Measurements from ENCODE around the gene MYL3. TPM values are rescaled to one million over a fixed set of nuclear protein-coding genes. Genes with fewer than 3 reads are reported as not detected.
A peak's percentile ranks its signal among the peaks of the same experiment; 100 is the strongest.
"Not testable (repeated sequence)": the region's sequence is repeated elsewhere in the genome, so short reads cannot be mapped to it uniquely, and the experiment has no call there.

Gene MYL3
- total RNA-seq, 2 donors from 2014 or later, result 1.9 TPM; not detected in 1

DNA sequence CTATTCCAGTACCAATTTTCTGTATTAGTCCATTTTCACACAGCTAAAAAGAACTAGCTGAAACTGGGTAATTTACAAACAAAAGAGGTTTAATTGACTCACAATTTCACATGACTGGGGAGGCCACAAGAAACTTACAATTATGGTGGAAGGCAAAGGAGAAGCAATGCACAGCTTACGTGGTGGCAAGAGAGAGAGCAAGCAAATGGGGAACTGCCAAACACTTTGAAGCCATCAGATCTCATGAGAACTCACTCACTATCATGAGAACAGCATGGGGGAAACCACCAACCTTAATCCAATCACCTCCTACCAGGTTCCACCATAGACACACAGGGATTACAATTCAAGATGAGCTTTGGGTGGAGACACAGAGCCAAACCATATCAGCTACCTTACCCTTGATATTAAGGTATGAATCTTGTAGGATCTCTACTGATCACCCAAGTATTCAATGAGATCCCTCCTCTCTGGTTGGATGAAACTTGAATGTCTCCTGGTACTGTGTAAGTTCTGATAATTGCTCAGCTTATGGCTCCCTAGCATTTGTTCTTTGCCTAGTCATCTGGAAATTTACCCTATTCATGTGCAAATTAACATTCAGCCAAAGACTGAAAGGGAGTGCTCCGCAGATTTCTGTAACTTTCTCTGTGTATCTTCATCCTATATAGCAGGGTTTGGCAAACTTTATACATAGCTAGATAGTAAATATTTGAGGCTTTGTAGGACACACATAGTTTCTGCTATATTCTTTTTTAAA lies 38.9 kb downstream of the MYL3 start:
- Histone ChIP-seq H3K36me3 (no peaks in the 10 kb centered on the region), H3K4me3 (no peak overlapping the region), H3K4me1 (replicated peaks) (no peaks in the 10 kb centered on the region), H3K9me3 (no peaks in the 10 kb centered on the region), H3K27ac (no peak overlapping the region), H3K27me3 (replicated peaks; ENCODE audit: insufficient read depth) (no peaks in the 10 kb centered on the region)
- no peak for TF ChIP-seq POLR2A (IDR thresholded peaks at IDR 0.05)
- TF ChIP-seq, protein P1, sequence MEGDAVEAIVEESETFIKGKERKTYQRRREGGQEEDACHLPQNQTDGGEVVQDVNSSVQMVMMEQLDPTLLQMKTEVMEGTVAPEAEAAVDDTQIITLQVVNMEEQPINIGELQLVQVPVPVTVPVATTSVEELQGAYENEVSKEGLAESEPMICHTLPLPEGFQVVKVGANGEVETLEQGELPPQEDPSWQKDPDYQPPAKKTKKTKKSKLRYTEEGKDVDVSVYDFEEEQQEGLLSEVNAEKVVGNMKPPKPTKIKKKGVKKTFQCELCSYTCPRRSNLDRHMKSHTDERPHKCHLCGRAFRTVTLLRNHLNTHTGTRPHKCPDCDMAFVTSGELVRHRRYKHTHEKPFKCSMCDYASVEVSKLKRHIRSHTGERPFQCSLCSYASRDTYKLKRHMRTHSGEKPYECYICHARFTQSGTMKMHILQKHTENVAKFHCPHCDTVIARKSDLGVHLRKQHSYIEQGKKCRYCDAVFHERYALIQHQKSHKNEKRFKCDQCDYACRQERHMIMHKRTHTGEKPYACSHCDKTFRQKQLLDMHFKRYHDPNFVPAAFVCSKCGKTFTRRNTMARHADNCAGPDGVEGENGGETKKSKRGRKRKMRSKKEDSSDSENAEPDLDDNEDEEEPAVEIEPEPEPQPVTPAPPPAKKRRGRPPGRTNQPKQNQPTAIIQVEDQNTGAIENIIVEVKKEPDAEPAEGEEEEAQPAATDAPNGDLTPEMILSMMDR (IDR thresholded peaks at IDR 0.05), result no peak
- no peak for TF ChIP-seq POLR2AphosphoS5 (IDR thresholded peaks at IDR 0.05)
- 76% methylated on average over 2 of the region's 2 CpGs for WGBS
- intact Hi-C loops (cut with DNase I), result no loop called here
- DNase-seq (ENCODE audit: low spot score), result no peak

GRCh38 chr3:46823314-46823713 lies 39.9 kb downstream of the MYL3 start:
- H3K27me3 ChIP-seq (replicated peaks; ENCODE audit: insufficient read depth); H3K27ac ChIP-seq; DNase-seq (ENCODE audit: low spot score); H3K4me3 ChIP-seq; H3K36me3 ChIP-seq; H3K9me3 ChIP-seq; intact Hi-C loops (cut with DNase I); H3K4me1 ChIP-seq (replicated peaks): not testable (repeated sequence)

- WGBS, result 87% methylated on average over 1 of the region's 1 CpG
- Histone ChIP-seq H3K9me3 (no peaks in the 10 kb centered on the region), H3K27ac (no peak overlapping the region), H3K4me1 (replicated peaks) (no peaks in the 10 kb centered on the region), H3K4me3 (no peak overlapping the region), H3K27me3 (replicated peaks; ENCODE audit: insufficient read depth) (no peaks in the 10 kb centered on the region), H3K36me3 (no peaks in the 10 kb centered on the region)
- DNase-seq (ENCODE audit: low spot score), result no peak
- intact Hi-C loops (cut with DNase I), result no loop called here
- no peak for TF ChIP-seq POLR2A (IDR thresholded peaks at IDR 0.05)
- TF ChIP-seq, protein P1 (IDR thresholded peaks at IDR 0.05), result no peak
- TF ChIP-seq POLR2AphosphoS5 (IDR thresholded peaks at IDR 0.05), result no peak
Measured at GRCh38 chr3:46821553-46821952, 41.7 kb downstream of the MYL3 start.

GRCh38 chr3:46820852-46821251 lies 42.4 kb downstream of the MYL3 start:
- intact Hi-C loops (cut with DNase I), result no loop called here
- no peak overlapping the region for H3K4me3 ChIP-seq
- no peaks in the 10 kb centered on the region for H3K4me1 ChIP-seq (replicated peaks)
- TF ChIP-seq POLR2AphosphoS5 (IDR thresholded peaks at IDR 0.05), result no peak
- TF ChIP-seq POLR2A (IDR thresholded peaks at IDR 0.05), result no peak
- TF ChIP-seq, protein P1 (IDR thresholded peaks at IDR 0.05), result no peak
- no peak overlapping the region for H3K27ac ChIP-seq
- no peak for DNase-seq (ENCODE audit: low spot score)
- H3K9me3 ChIP-seq, result no peaks in the 10 kb centered on the region
- no peaks in the 10 kb centered on the region for H3K27me3 ChIP-seq (replicated peaks; ENCODE audit: insufficient read depth)
- H3K36me3 ChIP-seq, result no peaks in the 10 kb centered on the region

GRCh38 chr3:46812237-46812791 lies 50.9 kb downstream of the MYL3 start:
- Histone ChIP-seq H3K27ac (peak overlapping the region in 1 of 2 donors; percentile 50), H3K36me3 (no peaks in the 10 kb centered on the region), H3K4me3 (peak overlapping the region; percentile 15 to 26), H3K9me3 (no peaks in the 10 kb centered on the region), H3K4me1 (replicated peaks) (no peaks in the 10 kb centered on the region), H3K27me3 (replicated peaks; ENCODE audit: insufficient read depth) (no peaks in the 10 kb centered on the region)
- peak; percentile 62 for DNase-seq (ENCODE audit: low spot score)
- WGBS, result 7% methylated on average over 21 of the region's 46 CpGs
- TF ChIP-seq POLR2A (IDR thresholded peaks at IDR 0.05) (no peak), POLR2AphosphoS5 (IDR thresholded peaks at IDR 0.05) (no peak)
- TF ChIP-seq, protein P1 (IDR thresholded peaks at IDR 0.05), result no peak
- intact Hi-C loops (cut with DNase I), result no loop called here
